Heart right ventricle (tissue), 16 donors: ENCODE data around the gene PGA4. TPM values are rescaled to one million over a fixed set of nuclear protein-coding genes. Genes with fewer than 3 reads are reported as not detected.
A peak's percentile ranks its signal among the peaks of the same experiment; 100 is the strongest.

Experiments
- ATAC-seq, 8 donors: fragments of 200-7000 bp; cut with Tn5 transposase; one replicate each; pipeline ENCODE4 v1.9.1; 2020; ENCODE audit warnings: mild to moderate bottlenecking in 8 of 8, moderate library complexity in 8 of 8, moderate number of reproducible peaks in 1 of 8
- DNase-seq, 2 donors: peaks; one replicate each; pipeline ENCODE4 v3.0.0-alpha.2; 2020
- H3K27ac ChIP-seq, 10 donors: fragments of 200-600 bp; sonication (generic) in 2 of 10; one replicate each; pipeline versions ENCODE4 v1.5.0 to v1.8.0; 2020 to 2022; ENCODE audit warnings: mild to moderate bottlenecking in 3 of 10
- H3K27me3 ChIP-seq, 7 donors: fragments of 200-600 bp; one replicate each; pipeline ENCODE4 v1.8.0; 2021 to 2022; ENCODE audit warnings: mild to moderate bottlenecking in 2 of 7
- H3K36me3 ChIP-seq, 9 donors: fragments of 200-600 bp; sonication (generic) in 1 of 9; one replicate each; pipeline versions ENCODE4 v1.5.0 to v1.8.0; 2020 to 2022; ENCODE audit warnings: mild to moderate bottlenecking in 2 of 9
- H3K4me1 ChIP-seq, 9 donors: fragments of 200-600 bp; sonication (generic) in 1 of 9; one replicate each; pipeline versions ENCODE4 v1.5.0 to v1.8.0; 2020 to 2022; ENCODE audit warnings: mild to moderate bottlenecking in 4 of 9
- H3K4me3 ChIP-seq, 10 donors: fragments of 200-600 bp; sonication (generic) in 2 of 10; one replicate each; pipeline versions ENCODE4 v1.5.0 to v1.8.0; 2020 to 2022; ENCODE audit warnings: mild to moderate bottlenecking in 7 of 10, moderate library complexity in 2 of 10
- H3K9me3 ChIP-seq, 11 donors: fragments of 200-600 bp in 10 of 11; sonication (generic) in 2 of 11; one replicate each; pipeline versions ENCODE4 v1.5.0 to v1.8.0; 2013 to 2022; ENCODE audit warnings: mild to moderate bottlenecking in 2 of 11, control low read depth in 1 of 11, moderate library complexity in 1 of 11
- WGBS, 2 donors: extraction: QIAGEN DNeasy Blood & Tissue Kit; methylation state at CpG; one replicate each; pipeline ENCODE4 v1.1.7; 2013; ENCODE audit warnings: inconsistent platforms in 1 of 2; 5-methylcytosine and 5-hydroxymethylcytosine counted together
- intact Hi-C, 10 donors: fragments of 100-400 bp; cut with DNase I; formaldehyde crosslinking; loops; one replicate each; pipeline versions ENCODE4 v1.11.1 to v1.14.2; 2022
- polyA plus RNA-seq, 2 donors: library from polyadenylated mRNA; stranded (reverse); fragments of 200-250 nt; gene quantifications; one replicate each; pipeline ENCODE4 v1.2.3, GENCODE V29; 2013
- total RNA-seq, 10 donors: library from RNA; stranded (reverse); fragmentation: NEBNext Ultra II Directional in 3 of 10; extraction: Animal tissue kit (Norgen Biotek cat#: 25700) in 3 of 10; gene quantifications; one replicate each; pipeline versions ENCODE4 v1.2.1 to v1.2.4, GENCODE V29; 2021 to 2023
- TF ChIP-seq, protein P1 (sequence below), 9 donors: fragments of 200-600 bp; sonication (generic) in 2 of 9; IDR thresholded peaks; one replicate each; pipeline versions ENCODE4 v1.5.0 to v1.8.0; 2021 to 2022; ENCODE audit warnings: antibody characterized with exemption in 9 of 9, mild to moderate bottlenecking in 5 of 9, moderate library complexity in 1 of 9
- donor health status: Arrhythmogenic right ventricular cardiomyopathy.
- donor health status: ischemic (EF 13 %, LVEDD 7.1; RV severe dilation, severe dysfunction).
- donor health status: healthy with polysubstance abuse.
- donor health status: DM: no; HTN: yes; CAD: no.
- donor health status: DM: no; HTN: no; CAD: no.
- donor health status: ischemic (EF 25% LVEDD 6.9; RV normal size, moderate dysfunction).
- donor health status: ischemic (EF 25% LVEDD 5.7; RV mildly dilated, moderate dysfunction).
- donor health status: healthy.
- donor health status: DM: yes; HTN: yes; CAD: no.
- donor health status: Ischemic cardiomyopathy.
- donor health status: ischemic (EF 35%, LVEDD 5.7; RV mildly dilated, moderate dysfunction).
- donor health status: nonischemic (EF 11% LVEDD 7.7; RV severe dilation, severe dysfunction).
- donor health status: DM: yes; HTN: yes; CAD: no.
- donor health status: PGD.
- donor health status: ischemic (EF 29% LVEDD 5.4; RV normal size, mild dysfunction).
- donor health status: nonischemic (EF 23%, LVEDD 6.1; RV moderate dilation, normal function).

The PGA4 gene
- total and polyA plus RNA-seq, 12 donors: 0.76 to 2.6 (median 2.2) TPM; not detected in 8

DNA sequence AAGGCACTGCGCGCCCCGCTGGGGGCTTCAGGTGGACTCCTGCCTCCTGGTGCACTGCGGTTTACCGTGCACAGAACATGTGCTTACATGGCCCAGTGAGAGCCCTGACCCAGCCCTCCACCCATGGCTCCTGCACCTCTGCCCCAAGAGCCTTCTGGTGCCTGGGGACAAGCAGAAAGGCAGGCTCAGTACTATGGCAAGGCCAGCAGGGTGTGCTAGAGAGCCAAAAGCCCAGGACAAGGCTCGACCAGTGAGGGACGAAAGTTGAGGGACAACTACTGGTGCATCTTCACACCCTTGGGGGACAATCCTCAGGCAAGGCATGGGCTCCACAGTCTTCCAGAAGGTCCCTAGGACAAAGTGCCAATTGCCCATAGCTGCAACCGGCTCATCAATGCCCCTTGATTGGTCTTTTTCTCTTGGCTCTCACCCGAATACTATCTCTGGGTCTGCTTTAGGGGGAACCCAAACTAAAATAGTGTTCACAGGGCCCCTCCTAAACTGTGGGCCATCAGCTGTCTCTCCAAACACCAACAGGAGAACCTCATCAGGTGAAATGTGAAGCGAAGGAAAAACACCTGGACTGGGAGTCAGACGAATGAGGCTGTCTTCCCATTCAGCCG, 32.4 kb downstream of the PGA4 start:
- no peaks in the 10 kb centered on the region for H3K27me3 ChIP-seq
- 51 to 57% methylated on average over 12 of the region's 12 CpGs for WGBS, 2 donors
- intact Hi-C loops: loop anchor here in 6 of 10 donors (5.0 to 10.0 kb wide), 3 partner anchors 80 to 133 kb away; partner anchors contain the start of genes DDB1 (in 1 of the 6) and TKFC (in 1 of the 6)
- peaks cover 0 to 6% (median 0%) of the 10 kb centered on the region in 9 donors for H3K36me3 ChIP-seq
- ATAC-seq: peak in 7 of 8 donors; percentile 30 to 73 (median 57)
- no peaks in the 10 kb centered on the region for H3K9me3 ChIP-seq
- no peak overlapping the region for H3K27ac ChIP-seq
- TF ChIP-seq, protein P1, sequence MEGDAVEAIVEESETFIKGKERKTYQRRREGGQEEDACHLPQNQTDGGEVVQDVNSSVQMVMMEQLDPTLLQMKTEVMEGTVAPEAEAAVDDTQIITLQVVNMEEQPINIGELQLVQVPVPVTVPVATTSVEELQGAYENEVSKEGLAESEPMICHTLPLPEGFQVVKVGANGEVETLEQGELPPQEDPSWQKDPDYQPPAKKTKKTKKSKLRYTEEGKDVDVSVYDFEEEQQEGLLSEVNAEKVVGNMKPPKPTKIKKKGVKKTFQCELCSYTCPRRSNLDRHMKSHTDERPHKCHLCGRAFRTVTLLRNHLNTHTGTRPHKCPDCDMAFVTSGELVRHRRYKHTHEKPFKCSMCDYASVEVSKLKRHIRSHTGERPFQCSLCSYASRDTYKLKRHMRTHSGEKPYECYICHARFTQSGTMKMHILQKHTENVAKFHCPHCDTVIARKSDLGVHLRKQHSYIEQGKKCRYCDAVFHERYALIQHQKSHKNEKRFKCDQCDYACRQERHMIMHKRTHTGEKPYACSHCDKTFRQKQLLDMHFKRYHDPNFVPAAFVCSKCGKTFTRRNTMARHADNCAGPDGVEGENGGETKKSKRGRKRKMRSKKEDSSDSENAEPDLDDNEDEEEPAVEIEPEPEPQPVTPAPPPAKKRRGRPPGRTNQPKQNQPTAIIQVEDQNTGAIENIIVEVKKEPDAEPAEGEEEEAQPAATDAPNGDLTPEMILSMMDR (IDR thresholded peaks at IDR 0.05): peak; percentile 63 to 91 (median 81)
- H3K4me1 ChIP-seq: peaks cover 0 to 14% (median 0%) of the 10 kb centered on the region in 9 donors
- DNase-seq: peak; percentile 44 to 57
- H3K4me3 ChIP-seq: no peak overlapping the region

DNA sequence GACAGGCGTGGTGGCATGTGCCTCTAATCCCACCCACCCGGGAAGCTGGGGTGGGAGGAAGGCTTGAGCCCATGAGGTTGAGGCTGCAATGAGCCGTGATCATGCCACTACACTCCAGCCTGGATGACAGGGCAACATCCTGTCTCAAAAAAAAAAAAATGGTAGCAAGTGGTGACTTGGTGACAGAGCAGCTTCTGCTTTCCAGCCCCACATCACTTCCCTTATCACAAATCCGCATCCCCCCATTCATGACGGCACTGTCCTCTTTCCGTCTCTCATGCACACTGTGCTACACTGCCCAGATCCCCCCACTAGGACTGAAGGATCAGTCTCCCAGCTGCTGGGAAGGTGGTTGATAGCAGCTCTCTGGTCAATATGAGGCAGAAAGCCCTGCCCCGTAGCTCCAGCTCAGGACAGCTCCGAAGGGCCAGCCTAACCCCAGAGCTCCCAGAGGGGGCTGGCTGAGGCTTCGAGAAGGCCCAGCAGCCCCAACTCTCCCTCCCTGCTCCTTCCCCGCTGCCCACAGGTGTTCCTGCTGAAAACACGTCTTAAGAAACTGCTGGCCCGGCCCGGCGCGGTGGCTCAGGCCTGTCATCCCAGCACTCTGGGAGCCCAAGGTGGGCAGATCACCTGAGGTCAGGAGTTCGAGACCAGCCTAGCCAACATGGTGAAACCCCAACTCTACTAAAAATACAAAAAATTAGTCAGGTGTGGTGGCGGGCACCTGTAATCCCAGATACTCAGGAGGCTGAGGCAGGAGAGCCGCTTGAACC, 34.7 kb downstream of the PGA4 start:
- Histone ChIP-seq H3K27ac (no peak overlapping the region), H3K9me3 (no peaks in the 10 kb centered on the region), H3K36me3 (peaks cover 0 to 6% (median 0%) of the 10 kb centered on the region in 9 donors), H3K4me1 (peaks cover 0 to 3% (median 0%) of the 10 kb centered on the region in 9 donors), H3K4me3 (no peak overlapping the region), H3K27me3 (no peaks in the 10 kb centered on the region)
- DNase-seq (no peak), ATAC-seq (no peak)
- TF ChIP-seq, protein P1 (IDR thresholded peaks at IDR 0.05): no peak
- intact Hi-C loops: loop anchor here in 6 of 10 donors (5.0 to 10.0 kb wide), 3 partner anchors 78 to 130 kb away; partner anchors contain the start of genes DDB1 (in 1 of the 6) and TKFC (in 1 of the 6)
- 88% methylated on average over 18 of the region's 18 CpGs for WGBS, 2 donors

DNA sequence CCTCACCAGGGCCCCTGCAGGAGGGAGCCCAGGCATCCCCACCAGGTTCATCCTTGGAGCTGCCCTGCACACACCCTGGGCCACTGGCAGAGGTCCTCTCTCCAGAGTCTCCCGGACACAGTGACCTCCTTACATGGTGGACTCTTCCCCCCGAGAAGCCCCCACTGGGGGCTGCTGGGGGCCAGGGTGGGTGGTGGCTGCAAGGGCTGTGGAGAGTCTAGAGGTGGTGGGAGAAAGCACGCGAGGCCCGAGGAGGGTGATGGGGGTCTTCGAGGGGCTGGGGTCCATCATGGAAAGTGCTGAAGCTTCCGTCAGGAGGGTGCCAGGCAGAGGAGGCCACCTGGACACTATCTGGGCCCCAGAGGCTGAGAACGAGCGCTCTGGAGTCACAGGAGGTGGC, 36.4 kb downstream of the PGA4 start:
- no peaks in the 10 kb centered on the region for H3K27me3 ChIP-seq
- no peak overlapping the region for H3K4me3 ChIP-seq
- no peaks in the 10 kb centered on the region for H3K9me3 ChIP-seq
- ATAC-seq (no peak), DNase-seq (no peak)
- intact Hi-C loops: loop anchor here in 6 of 10 donors (5.0 to 10.0 kb wide), 3 partner anchors 76 to 129 kb away; partner anchors contain the start of genes DDB1 (in 1 of the 6) and TKFC (in 1 of the 6)
- H3K27ac ChIP-seq: no peak overlapping the region
- 83 to 85% methylated on average over 9 of the region's 9 CpGs for WGBS, 2 donors
- TF ChIP-seq, protein P1 (IDR thresholded peaks at IDR 0.05): no peak
- peaks cover 0 to 3% (median 0%) of the 10 kb centered on the region in 9 donors for H3K4me1 ChIP-seq
- H3K36me3 ChIP-seq: peaks cover 0 to 6% (median 0%) of the 10 kb centered on the region in 9 donors

DNA sequence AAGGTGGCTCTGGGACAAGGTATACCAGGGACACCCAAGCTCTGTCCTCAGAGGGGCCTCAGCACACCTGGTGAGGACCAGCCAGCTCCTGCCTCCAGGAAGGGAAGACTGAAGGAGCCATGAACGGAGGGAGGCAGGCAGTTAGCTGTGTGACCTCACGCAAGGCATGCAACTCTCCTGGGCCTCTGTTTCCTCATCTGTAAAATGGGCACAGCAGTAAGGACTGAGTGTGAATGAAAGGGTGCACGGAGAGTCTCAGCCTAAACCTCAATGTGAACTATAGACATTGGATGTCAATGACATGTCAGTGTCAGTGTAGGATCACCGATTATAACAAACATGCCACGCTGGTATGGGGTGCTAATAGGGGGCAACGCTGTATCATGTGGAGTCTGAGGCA, 37.2 kb downstream of the PGA4 start:
- Histone ChIP-seq H3K4me1 (peaks cover 0 to 3% (median 0%) of the 10 kb centered on the region in 9 donors), H3K27me3 (no peaks in the 10 kb centered on the region), H3K36me3 (peaks cover 0 to 6% (median 0%) of the 10 kb centered on the region in 9 donors), H3K27ac (no peak overlapping the region), H3K9me3 (no peaks in the 10 kb centered on the region), H3K4me3 (no peak overlapping the region)
- 97% methylated on average over 6 of the region's 6 CpGs for WGBS, 2 donors
- no peak for DNase-seq
- intact Hi-C loops: loop anchor here in 6 of 10 donors (5.0 to 10.0 kb wide), 3 partner anchors 75 to 128 kb away; partner anchors contain the start of genes DDB1 (in 1 of the 6) and TKFC (in 1 of the 6)
- ATAC-seq: no peak
- TF ChIP-seq, protein P1 (IDR thresholded peaks at IDR 0.05): no peak
